ENCODE measurements around the gene SORBS1.

The SORBS1 gene

DNA sequence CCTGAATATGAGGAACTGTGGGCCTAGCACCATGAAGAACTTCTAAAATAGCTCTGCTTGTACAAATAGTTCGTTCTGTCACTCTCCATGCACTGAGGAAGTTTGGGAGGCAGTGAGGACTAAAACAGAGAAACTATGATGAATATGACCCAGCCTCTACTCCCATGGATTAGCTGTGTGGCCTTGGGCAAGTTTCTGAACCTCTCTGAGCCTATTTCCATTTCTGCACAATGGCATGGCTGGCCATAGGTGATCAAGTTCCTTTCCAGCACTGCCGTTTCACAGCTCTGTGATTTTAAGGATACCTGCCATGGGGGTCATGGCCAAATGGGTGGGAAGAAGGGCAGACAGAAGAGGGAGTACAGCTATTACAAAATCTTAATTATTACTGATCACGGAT is 57.6 kb downstream of the SORBS1 start:
- H3K27me3 Mint-ChIP-seq, result no peaks in the 10 kb centered on the region
- no peaks in the 10 kb centered on the region for H3K36me3 Mint-ChIP-seq (ENCODE audit: low read depth)
- no peaks in the 10 kb centered on the region for H3K4me1 Mint-ChIP-seq (ENCODE audit: low read depth)
- no peak overlapping the region for H3K4me3 Mint-ChIP-seq
- no peaks in the 10 kb centered on the region for H3K9me3 Mint-ChIP-seq
- H3K27ac Mint-ChIP-seq, result no peak overlapping the region

DNA sequence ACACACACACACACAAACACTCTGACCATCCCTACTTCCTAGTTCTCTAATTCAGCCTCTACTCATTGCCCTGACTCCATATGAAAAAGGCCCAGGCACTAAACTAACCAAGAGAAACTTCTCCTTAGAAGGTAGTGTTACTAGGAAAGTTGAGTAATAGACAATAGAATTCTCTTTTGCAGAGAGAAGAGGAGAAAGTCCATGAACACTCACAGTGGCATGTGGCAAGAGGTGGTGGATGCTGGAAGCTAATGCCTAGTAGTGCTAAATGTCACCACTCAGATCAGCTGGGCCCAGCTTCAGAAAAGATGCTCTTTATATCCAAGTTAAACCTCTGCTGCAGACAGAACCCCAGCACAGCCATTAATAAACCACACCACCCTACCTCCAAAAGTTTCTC is 58.2 kb downstream of the SORBS1 start:
- Mint-ChIP-seq H3K4me1 (ENCODE audit: low read depth) (no peaks in the 10 kb centered on the region), H3K36me3 (ENCODE audit: low read depth) (no peaks in the 10 kb centered on the region), H3K9me3 (no peaks in the 10 kb centered on the region), H3K4me3 (no peak overlapping the region), H3K27ac (no peak overlapping the region), H3K27me3 (no peaks in the 10 kb centered on the region)

DNA sequence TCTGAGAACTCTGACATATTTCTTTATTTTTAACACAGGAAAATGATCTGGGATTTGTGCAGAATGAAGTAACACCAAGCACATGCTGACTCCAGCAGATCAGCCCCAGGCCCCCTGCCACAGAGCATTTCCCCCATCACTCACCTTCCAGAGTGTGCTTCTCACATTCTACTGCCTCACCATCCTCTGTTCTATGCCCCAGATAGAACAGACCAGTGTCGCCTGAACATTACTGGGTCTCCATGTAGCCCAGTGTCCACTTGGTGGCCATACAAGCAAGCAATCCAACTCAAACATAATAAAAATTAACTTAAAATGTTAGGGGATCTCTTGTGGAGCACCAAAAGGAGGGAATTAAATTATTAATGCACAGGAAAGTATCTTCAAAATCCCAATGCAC is 58.8 kb downstream of the SORBS1 start:
- H3K4me1 Mint-ChIP-seq (ENCODE audit: low read depth), result no peaks in the 10 kb centered on the region
- H3K27ac Mint-ChIP-seq, result no peak overlapping the region
- no peak overlapping the region for H3K4me3 Mint-ChIP-seq
- no peaks in the 10 kb centered on the region for H3K36me3 Mint-ChIP-seq (ENCODE audit: low read depth)
- H3K27me3 Mint-ChIP-seq, result no peaks in the 10 kb centered on the region
- H3K9me3 Mint-ChIP-seq, result no peaks in the 10 kb centered on the region

DNA sequence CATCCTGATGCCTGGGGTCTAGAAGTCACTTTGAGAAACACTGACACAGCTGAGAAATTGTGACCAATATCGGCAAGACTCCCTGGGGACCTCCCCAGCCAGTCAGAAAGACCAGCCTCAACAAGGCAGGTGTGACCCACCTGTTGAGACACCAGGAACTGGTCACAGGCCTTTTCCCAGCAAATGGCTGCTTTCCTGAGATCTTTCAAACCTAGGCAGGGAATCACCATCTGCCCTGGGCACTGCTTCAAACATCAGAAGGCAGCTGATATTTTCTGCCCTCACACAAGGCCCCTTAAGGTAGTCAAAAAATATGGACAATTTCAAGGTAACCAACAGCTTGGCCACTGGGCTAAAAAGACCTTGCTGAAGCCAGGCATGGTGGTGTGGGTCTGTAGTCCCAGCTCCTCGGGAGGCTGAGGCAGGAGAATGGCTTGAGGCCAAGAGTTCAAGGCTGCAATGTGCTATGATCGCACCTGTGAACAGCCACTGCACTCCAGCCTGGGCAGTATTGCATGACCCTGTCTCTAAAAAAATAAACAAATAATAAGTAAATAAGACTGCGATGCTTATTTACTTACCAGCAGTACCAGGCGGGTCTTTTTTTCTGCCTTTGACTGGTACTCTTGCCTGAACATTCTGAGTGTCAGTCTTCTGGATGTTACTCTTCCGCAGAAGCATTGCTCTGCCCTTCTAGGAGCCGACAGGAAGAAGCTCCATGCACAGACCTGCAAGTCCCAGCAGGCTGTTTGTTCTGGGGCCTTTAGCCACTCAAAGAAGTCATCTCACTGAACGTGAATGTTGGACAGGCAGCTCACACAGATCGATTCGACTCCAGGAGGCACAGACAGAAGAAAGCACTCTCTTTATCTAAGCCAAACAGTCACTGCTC is 59.7 kb downstream of the SORBS1 start:
- no peaks in the 10 kb centered on the region for H3K9me3 Mint-ChIP-seq
- no peak overlapping the region for H3K27ac Mint-ChIP-seq
- H3K4me1 Mint-ChIP-seq (ENCODE audit: low read depth), result no peaks in the 10 kb centered on the region

DNA sequence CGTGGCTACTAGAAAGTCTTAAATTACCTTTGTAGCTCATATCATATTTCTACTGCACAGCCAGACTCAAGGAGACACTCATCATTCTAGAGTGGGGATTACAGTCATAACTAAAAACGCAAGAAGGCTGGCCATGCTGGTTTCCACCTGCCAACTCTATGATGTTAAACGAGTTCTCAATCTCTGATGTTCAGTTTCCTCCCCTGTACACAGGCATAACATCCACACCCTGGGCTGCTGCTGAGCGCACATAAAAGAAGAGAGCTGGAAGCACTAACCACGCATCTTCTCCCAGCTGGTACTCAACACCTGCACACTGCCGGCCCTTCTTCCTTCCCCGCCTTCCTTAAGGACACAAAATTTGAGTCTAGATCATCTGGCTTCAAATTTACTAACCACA is 60.5 kb downstream of the SORBS1 start:
- no peak overlapping the region for H3K4me3 Mint-ChIP-seq
- H3K27ac Mint-ChIP-seq, result no peak overlapping the region
- no peaks in the 10 kb centered on the region for H3K4me1 Mint-ChIP-seq (ENCODE audit: low read depth)
- H3K9me3 Mint-ChIP-seq, result no peaks in the 10 kb centered on the region
- H3K36me3 Mint-ChIP-seq (ENCODE audit: low read depth), result no peaks in the 10 kb centered on the region
- no peaks in the 10 kb centered on the region for H3K27me3 Mint-ChIP-seq

More for the DNA sequence above, 59.7 kb downstream of the SORBS1 start:
- no peaks in the 10 kb centered on the region for H3K36me3 Mint-ChIP-seq (ENCODE audit: low read depth)
- H3K4me3 Mint-ChIP-seq, result no peak overlapping the region
- H3K27me3 Mint-ChIP-seq, result no peaks in the 10 kb centered on the region

DNA sequence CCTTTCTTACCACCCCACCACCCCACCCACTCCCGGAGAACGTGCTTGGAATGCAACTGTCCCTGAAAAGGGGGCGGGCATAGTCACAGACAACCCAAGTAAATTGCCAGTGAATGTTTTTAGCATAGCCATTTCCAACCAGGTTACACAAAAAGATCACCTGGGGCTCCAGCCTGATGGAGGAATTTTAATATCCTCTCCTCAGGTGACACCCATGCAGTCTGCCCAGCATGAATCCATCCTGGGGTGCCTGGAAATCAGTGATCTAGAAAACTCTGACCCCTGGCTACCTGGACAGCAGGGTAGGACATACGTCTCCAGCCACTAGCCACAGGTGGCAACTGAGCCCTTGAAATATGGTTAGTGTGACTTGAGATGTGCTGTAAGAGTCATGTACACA is 61.1 kb downstream of the SORBS1 start:
- Mint-ChIP-seq H3K36me3 (ENCODE audit: low read depth) (no peaks in the 10 kb centered on the region), H3K4me3 (no peak overlapping the region), H3K4me1 (ENCODE audit: low read depth) (no peaks in the 10 kb centered on the region), H3K27ac (no peak overlapping the region), H3K9me3 (no peaks in the 10 kb centered on the region), H3K27me3 (no peaks in the 10 kb centered on the region)

DNA sequence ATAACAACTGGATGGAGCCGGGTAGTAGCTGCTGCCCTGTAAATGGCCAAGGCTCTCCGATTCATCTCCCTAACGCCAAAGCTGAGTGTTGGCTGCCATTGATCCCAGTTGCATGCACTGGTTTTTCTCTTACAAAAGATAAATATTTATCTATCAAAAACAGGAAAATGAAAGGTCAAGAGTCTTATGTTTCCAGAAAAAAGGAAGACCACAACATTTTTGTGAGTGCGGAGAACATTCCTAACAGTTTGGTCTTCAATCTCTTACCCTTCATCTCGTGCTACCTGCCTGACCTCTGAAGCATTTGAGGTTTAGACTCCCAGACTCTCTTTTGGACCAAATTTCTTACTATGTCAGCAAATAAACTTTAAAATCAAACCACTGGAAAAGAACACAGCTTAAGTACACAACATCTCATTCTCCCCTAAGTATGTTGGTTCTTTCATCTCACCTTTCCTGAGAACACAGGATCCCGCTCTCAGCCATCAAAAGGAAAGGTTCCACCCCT is 61.6 kb downstream of the SORBS1 start:
- Mint-ChIP-seq H3K4me3 (no peak overlapping the region), H3K9me3 (no peaks in the 10 kb centered on the region), H3K4me1 (ENCODE audit: low read depth) (no peaks in the 10 kb centered on the region), H3K27me3 (no peaks in the 10 kb centered on the region), H3K36me3 (ENCODE audit: low read depth) (no peaks in the 10 kb centered on the region), H3K27ac (no peak overlapping the region)

DNA sequence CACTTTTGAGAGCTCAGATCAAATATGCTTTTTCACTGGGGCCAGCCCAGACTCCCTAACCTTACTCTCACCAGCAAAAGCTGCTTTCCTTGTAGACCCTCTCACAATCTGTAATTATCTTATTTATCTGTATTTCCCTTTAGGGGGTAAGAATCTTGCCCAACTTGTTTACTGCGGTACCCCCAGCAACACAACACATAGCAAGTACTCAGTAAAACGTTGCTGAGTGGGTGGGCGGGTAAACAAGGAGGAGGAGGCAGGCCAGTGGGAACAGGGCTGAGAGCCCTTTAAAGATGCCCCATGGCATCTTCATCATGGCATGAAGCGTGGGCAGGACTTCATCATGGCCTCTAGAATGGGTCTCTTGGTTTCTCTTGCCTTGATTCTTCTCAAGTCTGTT is 64.2 kb downstream of the SORBS1 start:
- Mint-ChIP-seq H3K9me3 (no peaks in the 10 kb centered on the region), H3K27me3 (no peaks in the 10 kb centered on the region), H3K4me3 (no peak overlapping the region), H3K36me3 (ENCODE audit: low read depth) (no peaks in the 10 kb centered on the region), H3K4me1 (ENCODE audit: low read depth) (no peaks in the 10 kb centered on the region), H3K27ac (no peak overlapping the region)

DNA sequence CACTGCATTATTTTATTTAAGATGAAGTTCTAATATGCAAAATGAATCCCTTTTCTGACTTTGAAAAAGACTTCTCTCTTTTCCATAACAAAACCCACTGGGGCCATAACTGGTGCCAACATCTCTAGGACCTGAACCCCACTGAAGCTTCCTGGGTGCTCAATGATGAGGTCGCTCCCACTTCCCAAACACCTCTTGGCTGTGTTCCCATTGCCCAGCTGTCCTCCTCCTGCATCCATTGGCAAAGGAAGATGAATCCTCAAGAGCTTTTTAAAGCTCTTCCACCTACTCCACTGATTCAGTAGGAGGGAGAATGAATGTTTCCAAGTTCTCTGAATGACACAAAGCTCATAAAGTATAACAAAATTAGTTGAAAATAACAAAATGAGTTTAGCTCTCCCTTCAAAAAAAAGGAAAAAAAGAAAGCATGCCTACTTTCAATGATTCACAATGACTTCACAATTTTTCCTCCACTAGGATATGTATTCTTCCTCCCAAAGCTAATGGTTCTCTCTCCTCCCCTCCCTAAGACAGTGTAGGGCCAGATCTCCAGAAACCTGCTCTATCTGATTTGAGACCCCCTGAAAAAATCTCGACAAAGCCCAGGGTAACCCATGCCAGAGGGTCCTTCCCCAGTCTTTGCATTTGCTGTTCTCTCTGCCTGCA is 64.8 kb downstream of the SORBS1 start:
- Mint-ChIP-seq H3K4me1 (ENCODE audit: low read depth) (no peaks in the 10 kb centered on the region), H3K9me3 (no peaks in the 10 kb centered on the region), H3K27ac (no peak overlapping the region), H3K36me3 (ENCODE audit: low read depth) (no peaks in the 10 kb centered on the region), H3K4me3 (no peak overlapping the region), H3K27me3 (no peaks in the 10 kb centered on the region)

DNA sequence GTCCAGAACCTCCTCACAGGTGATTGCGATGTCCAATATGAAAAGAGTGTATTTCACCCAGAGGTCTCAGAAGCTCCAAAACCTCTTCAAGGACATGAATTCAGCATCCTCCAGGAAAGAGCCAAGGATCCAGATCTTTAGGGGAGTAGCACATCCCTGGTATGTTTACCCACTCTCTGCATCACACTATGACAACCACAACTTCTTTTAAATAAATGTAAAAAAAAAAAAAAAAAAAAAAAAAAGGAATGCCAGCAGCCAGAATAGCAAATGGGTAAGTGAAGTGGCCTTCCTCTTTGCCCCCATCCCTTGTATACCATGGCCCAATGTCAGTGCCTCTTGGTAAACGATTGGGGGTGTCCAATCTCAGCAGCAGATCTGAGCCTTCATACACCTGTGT is 67.3 kb downstream of the SORBS1 start:
- Mint-ChIP-seq H3K27me3 (no peaks in the 10 kb centered on the region), H3K36me3 (ENCODE audit: low read depth) (no peaks in the 10 kb centered on the region), H3K27ac (no peak overlapping the region), H3K4me3 (no peak overlapping the region), H3K9me3 (no peaks in the 10 kb centered on the region), H3K4me1 (ENCODE audit: low read depth) (no peaks in the 10 kb centered on the region)

DNA sequence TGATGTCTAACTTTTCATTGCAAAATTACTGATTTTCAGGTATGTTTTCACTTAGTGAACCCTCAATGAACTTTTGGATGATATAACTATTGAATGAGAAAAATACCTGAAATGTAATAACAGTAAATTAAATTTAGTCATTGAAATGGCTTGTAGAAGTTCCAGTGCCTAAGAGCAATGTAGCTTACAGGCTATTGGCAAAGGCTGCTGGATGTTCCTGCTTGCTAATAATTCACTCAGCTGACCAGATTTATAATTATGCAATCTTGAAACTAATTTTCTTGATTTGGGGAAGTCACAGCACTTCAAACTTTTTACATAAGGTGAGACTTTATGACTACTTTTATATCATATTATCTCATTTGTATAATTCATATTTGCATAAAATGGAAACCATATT is 73.2 kb downstream of the SORBS1 start:
- Mint-ChIP-seq H3K9me3 (no peaks in the 10 kb centered on the region), H3K27ac (no peak overlapping the region), H3K4me1 (ENCODE audit: low read depth) (peaks cover 6% of the 10 kb centered on the region), H3K27me3 (no peaks in the 10 kb centered on the region), H3K36me3 (ENCODE audit: low read depth) (no peaks in the 10 kb centered on the region), H3K4me3 (no peak overlapping the region)

DNA sequence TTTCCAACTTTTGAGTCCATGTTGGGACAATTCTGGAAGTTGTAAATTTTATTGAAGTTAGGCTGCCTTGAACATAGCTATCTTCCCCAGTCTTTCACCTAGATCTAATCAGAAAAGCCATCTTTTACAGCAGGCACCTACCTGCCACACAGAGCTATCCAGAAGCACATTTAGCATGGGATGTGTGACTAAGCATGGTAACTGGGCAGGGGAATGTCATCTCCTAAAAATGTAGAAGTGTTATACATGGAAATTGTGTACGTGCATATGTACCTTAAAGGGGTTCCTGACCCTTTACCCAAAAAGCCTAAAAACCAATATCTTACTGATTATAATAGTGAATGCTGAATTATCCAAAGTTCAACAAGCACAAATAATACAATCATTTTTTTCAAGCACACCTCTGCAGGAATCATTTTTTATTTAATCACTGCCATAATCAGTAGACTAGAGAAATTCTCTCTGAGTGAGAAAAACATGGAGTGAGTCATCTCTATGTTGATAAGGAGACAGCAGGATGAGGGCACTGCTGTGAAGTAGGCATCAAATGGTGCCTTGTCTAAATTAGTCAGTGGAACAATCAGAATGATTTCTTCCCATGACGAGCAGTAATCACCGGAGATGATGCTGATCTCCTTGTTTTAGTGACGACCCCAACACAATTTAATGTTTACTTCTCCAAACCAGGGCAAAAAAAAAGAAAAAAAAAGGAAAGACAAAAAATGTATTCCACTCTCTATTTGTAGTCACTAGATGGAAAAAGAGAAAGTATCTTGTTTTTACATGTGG is 75.9 kb downstream of the SORBS1 start:
- Mint-ChIP-seq H3K4me3 (no peak overlapping the region), H3K27ac (peak overlapping the region; percentile 32), H3K9me3 (no peaks in the 10 kb centered on the region), H3K27me3 (no peaks in the 10 kb centered on the region), H3K4me1 (ENCODE audit: low read depth) (peaks cover 15% of the 10 kb centered on the region), H3K36me3 (ENCODE audit: low read depth) (no peaks in the 10 kb centered on the region)

DNA sequence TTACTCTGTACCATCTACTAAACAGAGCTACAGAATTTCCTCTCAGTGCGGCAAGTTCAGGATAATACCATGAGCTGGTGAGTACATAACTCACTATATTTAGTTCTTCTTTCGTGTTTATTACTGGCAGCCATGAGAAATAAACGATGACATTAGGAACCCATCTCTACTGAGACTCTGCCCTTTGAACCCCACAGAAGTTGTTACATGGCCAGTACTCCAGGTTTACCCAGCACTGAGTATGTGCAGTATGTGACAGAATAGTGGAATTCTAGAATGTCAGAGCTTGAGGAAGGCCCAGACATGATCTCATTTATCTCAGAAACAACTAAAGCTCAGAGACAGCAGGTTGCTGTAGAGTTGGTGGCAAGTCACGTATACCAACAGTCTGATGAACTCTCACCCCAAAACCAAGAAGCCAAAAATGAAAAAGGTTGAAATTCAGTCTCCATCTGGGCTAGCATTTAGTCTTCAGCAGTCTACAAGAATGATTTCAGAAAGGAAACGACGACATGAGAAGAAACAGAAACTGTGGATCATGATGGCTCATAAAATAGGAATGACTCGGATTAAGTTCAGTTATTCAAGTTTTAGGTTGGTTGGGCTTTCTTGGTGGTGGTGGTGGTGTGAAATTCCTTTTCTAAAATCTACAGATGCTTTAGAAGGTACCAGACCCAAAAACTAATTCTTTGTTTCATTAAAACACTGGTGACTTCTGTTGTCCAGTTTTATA is 78.5 kb downstream of the SORBS1 start:
- no peak overlapping the region for H3K27ac Mint-ChIP-seq
- H3K4me1 Mint-ChIP-seq (ENCODE audit: low read depth), result peaks cover 15% of the 10 kb centered on the region

DNA sequence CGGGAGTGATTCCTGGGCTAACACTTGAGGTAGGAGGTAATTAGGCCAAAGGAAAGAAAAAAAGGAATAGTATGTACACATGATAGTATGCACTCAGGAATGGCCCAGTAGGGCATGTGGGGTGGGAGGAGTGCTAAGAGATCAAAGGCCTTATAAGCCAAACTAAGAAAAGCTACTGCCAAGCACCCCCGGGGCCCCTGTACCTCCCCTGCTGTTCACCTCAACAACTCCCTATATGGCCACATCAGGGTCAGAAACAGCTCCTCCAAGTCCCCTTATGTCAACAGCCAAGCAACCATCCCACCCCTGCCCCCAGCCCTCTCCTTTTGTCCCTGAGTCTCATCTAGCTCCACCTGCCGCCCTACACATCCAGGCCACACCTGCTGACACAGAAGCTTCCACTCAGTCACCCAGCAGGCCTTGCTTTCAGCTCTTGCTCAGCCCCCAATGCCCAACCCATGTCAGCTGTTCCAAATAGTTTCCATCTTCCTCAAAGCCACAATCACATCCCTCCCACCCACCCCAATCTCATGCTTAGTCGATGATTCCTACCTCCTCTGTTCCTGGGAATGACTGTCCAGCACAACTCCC is 80.2 kb downstream of the SORBS1 start:
- Mint-ChIP-seq H3K4me1 (ENCODE audit: low read depth) (peaks cover 15% of the 10 kb centered on the region), H3K36me3 (ENCODE audit: low read depth) (no peaks in the 10 kb centered on the region), H3K9me3 (no peaks in the 10 kb centered on the region), H3K27me3 (no peaks in the 10 kb centered on the region), H3K27ac (no peak overlapping the region), H3K4me3 (no peak overlapping the region)

More for the DNA sequence above, 78.5 kb downstream of the SORBS1 start:
- Mint-ChIP-seq H3K4me3 (no peak overlapping the region), H3K36me3 (ENCODE audit: low read depth) (no peaks in the 10 kb centered on the region), H3K27me3 (no peaks in the 10 kb centered on the region), H3K9me3 (no peaks in the 10 kb centered on the region)

Data from stimulated activated naive CD8-positive, alpha-beta T cell treated with anti-CD3 and anti-CD28 coated beads, Interleukin-15, Interleukin-2, amounts not matched to agents 100 ng/mL and 50 ng/mL, for 24 hours (primary cell).